ENCODE measurements around the gene PPP1R11.

DNA sequence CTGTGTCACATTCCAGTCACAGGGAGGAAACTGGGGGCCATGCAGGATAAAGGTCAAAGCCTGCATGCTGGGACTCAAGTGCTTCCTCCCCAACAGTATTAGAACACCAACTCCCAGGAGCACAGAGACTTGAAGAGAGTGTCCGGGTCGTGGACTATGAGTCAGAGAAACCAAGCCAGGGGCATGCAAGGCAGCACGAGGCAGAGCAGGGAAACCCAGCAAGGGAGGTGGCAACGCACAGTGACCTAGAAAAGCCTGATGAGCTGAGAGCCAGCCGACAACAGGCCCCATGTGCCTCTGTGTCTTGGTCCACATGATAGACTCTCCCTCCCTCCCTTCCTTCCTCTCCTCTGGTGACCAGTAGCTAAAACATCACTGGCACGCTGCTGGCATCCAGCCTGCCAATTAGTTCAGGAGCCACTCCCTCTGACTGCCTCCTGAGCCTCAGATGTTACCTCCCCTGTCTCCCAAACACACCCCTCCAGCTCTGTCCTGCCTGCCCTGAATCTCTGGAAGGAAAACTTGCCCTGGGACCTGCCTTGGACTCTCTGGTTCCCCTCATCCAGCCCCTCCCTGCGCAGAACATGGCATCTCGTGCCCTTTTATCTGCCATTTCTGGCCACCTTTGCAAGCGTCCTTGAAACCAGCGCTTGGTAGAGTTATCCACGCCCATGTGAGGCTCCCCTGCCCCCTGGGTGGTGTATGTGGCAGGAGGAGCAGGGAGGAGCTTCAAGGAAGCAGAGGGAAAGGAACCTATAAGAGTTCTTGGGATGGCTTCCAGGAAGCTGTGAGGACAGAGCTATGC lies 24.8 kb downstream of the PPP1R11 start:
- TF ChIP-seq POLR2A (IDR thresholded peaks at IDR 0.05) = no peak
- TF ChIP-seq, protein P1, sequence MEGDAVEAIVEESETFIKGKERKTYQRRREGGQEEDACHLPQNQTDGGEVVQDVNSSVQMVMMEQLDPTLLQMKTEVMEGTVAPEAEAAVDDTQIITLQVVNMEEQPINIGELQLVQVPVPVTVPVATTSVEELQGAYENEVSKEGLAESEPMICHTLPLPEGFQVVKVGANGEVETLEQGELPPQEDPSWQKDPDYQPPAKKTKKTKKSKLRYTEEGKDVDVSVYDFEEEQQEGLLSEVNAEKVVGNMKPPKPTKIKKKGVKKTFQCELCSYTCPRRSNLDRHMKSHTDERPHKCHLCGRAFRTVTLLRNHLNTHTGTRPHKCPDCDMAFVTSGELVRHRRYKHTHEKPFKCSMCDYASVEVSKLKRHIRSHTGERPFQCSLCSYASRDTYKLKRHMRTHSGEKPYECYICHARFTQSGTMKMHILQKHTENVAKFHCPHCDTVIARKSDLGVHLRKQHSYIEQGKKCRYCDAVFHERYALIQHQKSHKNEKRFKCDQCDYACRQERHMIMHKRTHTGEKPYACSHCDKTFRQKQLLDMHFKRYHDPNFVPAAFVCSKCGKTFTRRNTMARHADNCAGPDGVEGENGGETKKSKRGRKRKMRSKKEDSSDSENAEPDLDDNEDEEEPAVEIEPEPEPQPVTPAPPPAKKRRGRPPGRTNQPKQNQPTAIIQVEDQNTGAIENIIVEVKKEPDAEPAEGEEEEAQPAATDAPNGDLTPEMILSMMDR (IDR thresholded peaks at IDR 0.05) = no peak

Measured in esophagus squamous epithelium (tissue), 4 donors.